Measurements from ENCODE around the gene TBC1D4. TPM values are rescaled to one million over a fixed set of nuclear protein-coding genes. Genes with fewer than 3 reads are reported as not detected.

Gene TBC1D4
- total and polyA plus RNA-seq, 10 of the 15 experiments (the other 5 are each of a cell fraction or from before 2014, with no cell fraction given), result 11.0 to 38.6 (median 25.5) TPM

DNA sequence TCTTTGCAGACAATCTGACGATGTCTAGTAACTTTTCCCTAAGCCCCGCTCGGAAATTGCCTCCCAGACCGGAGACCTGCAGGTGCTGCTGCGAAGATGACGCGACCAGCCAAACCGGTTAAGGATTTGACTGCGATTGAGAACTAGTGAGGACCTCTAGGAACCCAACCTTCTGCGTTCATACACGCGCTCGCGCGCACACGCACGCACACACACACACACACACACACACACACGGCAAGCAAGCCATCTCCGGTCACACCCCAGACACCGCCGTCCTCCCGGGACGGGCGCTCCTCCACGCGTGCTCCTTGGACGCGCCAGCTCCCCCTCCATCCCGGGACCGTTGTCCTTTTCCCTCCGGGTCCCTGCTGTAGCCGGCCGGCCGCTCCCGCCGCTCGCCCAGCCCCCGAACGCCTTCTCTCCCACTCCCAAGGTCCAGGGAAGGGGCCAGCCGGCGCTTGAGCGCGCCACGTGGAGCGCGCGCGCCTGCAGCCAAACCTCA, 1.2 kb downstream of the TBC1D4 start (continued):
- TF ChIP-seq, protein P1, sequence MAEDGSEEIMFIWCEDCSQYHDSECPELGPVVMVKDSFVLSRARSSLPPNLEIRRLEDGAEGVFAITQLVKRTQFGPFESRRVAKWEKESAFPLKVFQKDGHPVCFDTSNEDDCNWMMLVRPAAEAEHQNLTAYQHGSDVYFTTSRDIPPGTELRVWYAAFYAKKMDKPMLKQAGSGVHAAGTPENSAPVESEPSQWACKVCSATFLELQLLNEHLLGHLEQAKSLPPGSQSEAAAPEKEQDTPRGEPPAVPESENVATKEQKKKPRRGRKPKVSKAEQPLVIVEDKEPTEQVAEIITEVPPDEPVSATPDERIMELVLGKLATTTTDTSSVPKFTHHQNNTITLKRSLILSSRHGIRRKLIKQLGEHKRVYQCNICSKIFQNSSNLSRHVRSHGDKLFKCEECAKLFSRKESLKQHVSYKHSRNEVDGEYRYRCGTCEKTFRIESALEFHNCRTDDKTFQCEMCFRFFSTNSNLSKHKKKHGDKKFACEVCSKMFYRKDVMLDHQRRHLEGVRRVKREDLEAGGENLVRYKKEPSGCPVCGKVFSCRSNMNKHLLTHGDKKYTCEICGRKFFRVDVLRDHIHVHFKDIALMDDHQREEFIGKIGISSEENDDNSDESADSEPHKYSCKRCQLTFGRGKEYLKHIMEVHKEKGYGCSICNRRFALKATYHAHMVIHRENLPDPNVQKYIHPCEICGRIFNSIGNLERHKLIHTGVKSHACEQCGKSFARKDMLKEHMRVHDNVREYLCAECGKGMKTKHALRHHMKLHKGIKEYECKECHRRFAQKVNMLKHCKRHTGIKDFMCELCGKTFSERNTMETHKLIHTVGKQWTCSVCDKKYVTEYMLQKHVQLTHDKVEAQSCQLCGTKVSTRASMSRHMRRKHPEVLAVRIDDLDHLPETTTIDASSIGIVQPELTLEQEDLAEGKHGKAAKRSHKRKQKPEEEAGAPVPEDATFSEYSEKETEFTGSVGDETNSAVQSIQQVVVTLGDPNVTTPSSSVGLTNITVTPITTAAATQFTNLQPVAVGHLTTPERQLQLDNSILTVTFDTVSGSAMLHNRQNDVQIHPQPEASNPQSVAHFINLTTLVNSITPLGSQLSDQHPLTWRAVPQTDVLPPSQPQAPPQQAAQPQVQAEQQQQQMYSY (CRISPR knock-in tag; IDR thresholded peaks at IDR 0.05), result no peak
- TF ChIP-seq SUZ12 (IDR thresholded peaks at IDR 0.05; ENCODE audit: unreplicated experiment) (no peak), GABPA (IDR thresholded peaks at IDR 0.05; ENCODE audit: low read depth) (no peak), CEBPB (IDR thresholded peaks at IDR 0.05; ENCODE audit: borderline replicate concordance in 1 of 2, low read depth in 2 of 2, low read length in 2 of 2) (no peak), CHD2 (IDR thresholded peaks at IDR 0.05; ENCODE audit: borderline replicate concordance, low read depth, low read length) (no peak), ZZZ3 (IDR thresholded peaks at IDR 0.05; ENCODE audit: control insufficient read depth, insufficient read length, low read depth) (no peak), MXI1 (IDR thresholded peaks at IDR 0.05; ENCODE audit: low read depth, low read length) (peak; percentile 52), POU2F2 (IDR thresholded peaks at IDR 0.05; ENCODE audit: borderline replicate concordance, low read depth, low read length) (0 out of 3 replicates have a peak, but pooled peaks have one; percentile 13), SUPT20H (IDR thresholded peaks at IDR 0.05; ENCODE audit: borderline replicate concordance, control insufficient read depth, low read depth, low read length) (no peak), HDAC6 (IDR thresholded peaks at IDR 0.05; ENCODE audit: unreplicated experiment) (peak; percentile 57), CHD1 (IDR thresholded peaks at IDR 0.05; ENCODE audit: low read depth, low read length) (no peak), RBBP5 (conservative IDR thresholded peaks at IDR 0.05) (no peak), SMAD5 (IDR thresholded peaks at IDR 0.05; ENCODE audit: low read depth) (no peak), POLR2AphosphoS2 (IDR thresholded peaks at IDR 0.05; ENCODE audit: low read depth, low read length) (no peak)
- TF ChIP-seq, protein P2, sequence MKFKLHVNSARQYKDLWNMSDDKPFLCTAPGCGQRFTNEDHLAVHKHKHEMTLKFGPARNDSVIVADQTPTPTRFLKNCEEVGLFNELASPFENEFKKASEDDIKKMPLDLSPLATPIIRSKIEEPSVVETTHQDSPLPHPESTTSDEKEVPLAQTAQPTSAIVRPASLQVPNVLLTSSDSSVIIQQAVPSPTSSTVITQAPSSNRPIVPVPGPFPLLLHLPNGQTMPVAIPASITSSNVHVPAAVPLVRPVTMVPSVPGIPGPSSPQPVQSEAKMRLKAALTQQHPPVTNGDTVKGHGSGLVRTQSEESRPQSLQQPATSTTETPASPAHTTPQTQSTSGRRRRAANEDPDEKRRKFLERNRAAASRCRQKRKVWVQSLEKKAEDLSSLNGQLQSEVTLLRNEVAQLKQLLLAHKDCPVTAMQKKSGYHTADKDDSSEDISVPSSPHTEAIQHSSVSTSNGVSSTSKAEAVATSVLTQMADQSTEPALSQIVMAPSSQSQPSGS (IDR thresholded peaks at IDR 0.05; ENCODE audit: low read length), result no peak
- TF ChIP-seq, protein P3, sequence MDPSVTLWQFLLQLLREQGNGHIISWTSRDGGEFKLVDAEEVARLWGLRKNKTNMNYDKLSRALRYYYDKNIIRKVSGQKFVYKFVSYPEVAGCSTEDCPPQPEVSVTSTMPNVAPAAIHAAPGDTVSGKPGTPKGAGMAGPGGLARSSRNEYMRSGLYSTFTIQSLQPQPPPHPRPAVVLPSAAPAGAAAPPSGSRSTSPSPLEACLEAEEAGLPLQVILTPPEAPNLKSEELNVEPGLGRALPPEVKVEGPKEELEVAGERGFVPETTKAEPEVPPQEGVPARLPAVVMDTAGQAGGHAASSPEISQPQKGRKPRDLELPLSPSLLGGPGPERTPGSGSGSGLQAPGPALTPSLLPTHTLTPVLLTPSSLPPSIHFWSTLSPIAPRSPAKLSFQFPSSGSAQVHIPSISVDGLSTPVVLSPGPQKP (IDR thresholded peaks at IDR 0.05; ENCODE audit: low read depth, low read length), result no peak
- TF ChIP-seq, protein P4, sequence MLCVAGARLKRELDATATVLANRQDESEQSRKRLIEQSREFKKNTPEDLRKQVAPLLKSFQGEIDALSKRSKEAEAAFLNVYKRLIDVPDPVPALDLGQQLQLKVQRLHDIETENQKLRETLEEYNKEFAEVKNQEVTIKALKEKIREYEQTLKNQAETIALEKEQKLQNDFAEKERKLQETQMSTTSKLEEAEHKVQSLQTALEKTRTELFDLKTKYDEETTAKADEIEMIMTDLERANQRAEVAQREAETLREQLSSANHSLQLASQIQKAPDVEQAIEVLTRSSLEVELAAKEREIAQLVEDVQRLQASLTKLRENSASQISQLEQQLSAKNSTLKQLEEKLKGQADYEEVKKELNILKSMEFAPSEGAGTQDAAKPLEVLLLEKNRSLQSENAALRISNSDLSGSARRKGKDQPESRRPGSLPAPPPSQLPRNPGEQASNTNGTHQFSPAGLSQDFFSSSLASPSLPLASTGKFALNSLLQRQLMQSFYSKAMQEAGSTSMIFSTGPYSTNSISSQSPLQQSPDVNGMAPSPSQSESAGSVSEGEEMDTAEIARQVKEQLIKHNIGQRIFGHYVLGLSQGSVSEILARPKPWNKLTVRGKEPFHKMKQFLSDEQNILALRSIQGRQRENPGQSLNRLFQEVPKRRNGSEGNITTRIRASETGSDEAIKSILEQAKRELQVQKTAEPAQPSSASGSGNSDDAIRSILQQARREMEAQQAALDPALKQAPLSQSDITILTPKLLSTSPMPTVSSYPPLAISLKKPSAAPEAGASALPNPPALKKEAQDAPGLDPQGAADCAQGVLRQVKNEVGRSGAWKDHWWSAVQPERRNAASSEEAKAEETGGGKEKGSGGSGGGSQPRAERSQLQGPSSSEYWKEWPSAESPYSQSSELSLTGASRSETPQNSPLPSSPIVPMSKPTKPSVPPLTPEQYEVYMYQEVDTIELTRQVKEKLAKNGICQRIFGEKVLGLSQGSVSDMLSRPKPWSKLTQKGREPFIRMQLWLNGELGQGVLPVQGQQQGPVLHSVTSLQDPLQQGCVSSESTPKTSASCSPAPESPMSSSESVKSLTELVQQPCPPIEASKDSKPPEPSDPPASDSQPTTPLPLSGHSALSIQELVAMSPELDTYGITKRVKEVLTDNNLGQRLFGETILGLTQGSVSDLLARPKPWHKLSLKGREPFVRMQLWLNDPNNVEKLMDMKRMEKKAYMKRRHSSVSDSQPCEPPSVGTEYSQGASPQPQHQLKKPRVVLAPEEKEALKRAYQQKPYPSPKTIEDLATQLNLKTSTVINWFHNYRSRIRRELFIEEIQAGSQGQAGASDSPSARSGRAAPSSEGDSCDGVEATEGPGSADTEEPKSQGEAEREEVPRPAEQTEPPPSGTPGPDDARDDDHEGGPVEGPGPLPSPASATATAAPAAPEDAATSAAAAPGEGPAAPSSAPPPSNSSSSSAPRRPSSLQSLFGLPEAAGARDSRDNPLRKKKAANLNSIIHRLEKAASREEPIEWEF (IDR thresholded peaks at IDR 0.05; ENCODE audit: insufficient replicate concordance, low read depth, low read length), result no peak

Data from GM12878 (cell line).